Aorta (tissue), 5 donors: ENCODE results near the gene KDM2B. TPM values are rescaled to one million over a fixed set of nuclear protein-coding genes. Genes with fewer than 3 reads are reported as not detected.

Experiments used
- ATAC-seq: fragments of 200-7000 bp; cut with Tn5 transposase; one replicate; pipeline ENCODE4 v1.9.1; 2022; ENCODE audit warnings: moderate library complexity; ENCODE audit not compliant: low FRiP score
- DNase-seq, 2 donors: peaks; one replicate each; pipeline ENCODE4 v3.0.0-alpha.2; 2020
- H3K27ac ChIP-seq, 2 donors: one replicate each; pipeline ENCODE4 v1.5.1; 2013; ENCODE audit warnings: low read length in 2 of 2, mild to moderate bottlenecking in 2 of 2, moderate library complexity in 2 of 2, control low read depth in 1 of 2, inconsistent platforms in 1 of 2, low read depth in 1 of 2
- H3K27me3 ChIP-seq, 2 donors: one replicate each; pipeline ENCODE4 v1.6.1; 2013; ENCODE audit warnings: control low read depth in 1 of 2, low read length in 1 of 2, mild to moderate bottlenecking in 1 of 2, moderate library complexity in 1 of 2; ENCODE audit not compliant: insufficient read depth in 2 of 2, control insufficient read depth in 1 of 2
- H3K36me3 ChIP-seq, 2 donors: one replicate each; pipeline ENCODE4 v1.6.1; 2013; ENCODE audit warnings: control low read depth in 1 of 2, low read length in 1 of 2, mild to moderate bottlenecking in 1 of 2; ENCODE audit not compliant: insufficient read depth in 2 of 2, control insufficient read depth in 1 of 2
- H3K4me1 ChIP-seq, 2 donors: one replicate each; pipeline ENCODE4 v1.6.1; 2013; ENCODE audit warnings: low read length in 2 of 2, control low read depth in 1 of 2, mild to moderate bottlenecking in 1 of 2, moderate library complexity in 1 of 2; ENCODE audit not compliant: insufficient read depth in 2 of 2, control insufficient read depth in 1 of 2
- H3K4me3 ChIP-seq, 2 donors: one replicate each; pipeline ENCODE4 v1.5.1; 2013; ENCODE audit warnings: low read length in 2 of 2, control low read depth in 1 of 2, mild to moderate bottlenecking in 1 of 2
- H3K9me3 ChIP-seq: one replicate; pipeline ENCODE4 v1.6.1; 2013; ENCODE audit warnings: mild to moderate bottlenecking, low read length; ENCODE audit not compliant: control insufficient read depth
- WGBS, 2 donors: extraction: QIAGEN DNeasy Blood & Tissue Kit; methylation state at CpG; one replicate each; pipeline ENCODE4 v1.1.7; 2013; 5-methylcytosine and 5-hydroxymethylcytosine counted together
- intact Hi-C, 2 donors: fragments of 100-400 bp; cut with DNase I; formaldehyde crosslinking; loops; one replicate each; pipeline versions ENCODE4 v1.14.2 to v1.15.0; 2022
- polyA plus RNA-seq, 2 donors: library from polyadenylated mRNA; stranded (reverse); fragments of 200-250 nt; gene quantifications; one replicate each; pipeline ENCODE4 v1.2.3, GENCODE V29; 2013
- total RNA-seq, 2 donors: library from RNA; stranded (reverse); fragmentation: NEBNext Ultra II Directional; extraction: Animal tissue kit (Norgen Biotek cat#: 25700); gene quantifications; one replicate each; pipeline ENCODE4 v1.2.1, GENCODE V29; 2021
- donor health status: healthy with polysubstance abuse.
- donor health status: Bipolar disorder and iron deficiency.
- donor health status: DM: no; HTN: no; CAD: no.
- donor health status: DM: no; HTN: no; CAD: no.
- donor health status: DM: yes; HTN: yes; CAD: no.

The KDM2B gene
- total and polyA plus RNA-seq, 4 donors = 8.0 to 28.0 (median 14.3) TPM

DNA sequence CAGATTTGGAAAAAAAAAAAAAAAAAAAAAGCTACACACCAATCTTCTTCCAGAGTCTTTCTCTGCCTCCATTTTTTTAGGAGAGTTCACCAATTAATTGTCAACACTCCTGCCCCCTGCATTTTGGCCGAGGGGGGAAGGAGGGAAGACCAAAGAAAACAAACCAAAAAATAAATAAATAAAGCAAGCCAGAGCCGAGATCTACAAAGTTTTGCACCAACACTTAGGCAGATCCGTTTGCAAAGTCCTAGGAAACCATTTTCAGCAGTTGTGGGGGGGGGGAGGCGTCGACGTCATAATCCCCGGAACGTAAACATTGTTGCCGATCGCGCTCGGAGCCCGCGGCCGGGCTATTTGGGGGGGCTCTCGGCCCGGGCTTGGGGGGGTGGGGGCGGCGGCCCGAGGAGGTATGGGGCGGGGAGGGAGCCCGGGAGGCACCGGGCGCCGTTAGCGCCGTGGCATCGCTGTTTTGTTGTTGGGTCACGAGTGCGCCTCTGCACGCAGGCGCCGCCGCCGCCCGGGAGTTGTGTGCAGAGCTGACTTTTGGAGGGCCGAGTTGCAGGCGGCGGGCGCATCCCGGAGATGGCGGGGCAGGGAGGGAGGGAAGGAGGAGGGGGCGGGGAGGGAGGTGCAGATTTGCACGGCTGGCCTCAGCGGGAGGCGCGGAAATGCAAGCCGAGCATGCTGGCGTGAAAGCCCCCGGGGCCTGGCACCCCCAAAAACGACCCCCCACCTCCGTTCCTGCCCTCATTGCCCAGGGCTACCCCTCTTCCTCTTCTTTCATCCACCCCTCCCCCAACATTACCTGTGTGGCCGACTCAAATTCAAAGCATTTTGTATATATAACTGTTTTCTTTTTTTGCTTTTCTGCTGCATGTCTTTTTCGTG lies 598 bp downstream of the KDM2B start:
- intact Hi-C loops = loop anchor here (2.0 to 5.0 kb wide), 3 partner anchors 47 to 78 kb away; partner anchors contain the start of gene ORAI1 (in 2 of the 2)
- Histone ChIP-seq H3K4me1 (peaks cover 0 to 6% of the 10 kb centered on the region in 2 donors), H3K27ac (peak overlapping the region in 1 of 2 donors; percentile 80), H3K9me3 (no peaks in the 10 kb centered on the region), H3K36me3 (no peaks in the 10 kb centered on the region), H3K4me3 (peak overlapping the region; percentile 89 to 95), H3K27me3 (no peaks in the 10 kb centered on the region)
- DNase-seq (peak; percentile 87 to 90), ATAC-seq (peak; percentile 69)
- 1% methylated on average over 35 to 54 of the region's 54 CpGs for WGBS, 2 donors

DNA sequence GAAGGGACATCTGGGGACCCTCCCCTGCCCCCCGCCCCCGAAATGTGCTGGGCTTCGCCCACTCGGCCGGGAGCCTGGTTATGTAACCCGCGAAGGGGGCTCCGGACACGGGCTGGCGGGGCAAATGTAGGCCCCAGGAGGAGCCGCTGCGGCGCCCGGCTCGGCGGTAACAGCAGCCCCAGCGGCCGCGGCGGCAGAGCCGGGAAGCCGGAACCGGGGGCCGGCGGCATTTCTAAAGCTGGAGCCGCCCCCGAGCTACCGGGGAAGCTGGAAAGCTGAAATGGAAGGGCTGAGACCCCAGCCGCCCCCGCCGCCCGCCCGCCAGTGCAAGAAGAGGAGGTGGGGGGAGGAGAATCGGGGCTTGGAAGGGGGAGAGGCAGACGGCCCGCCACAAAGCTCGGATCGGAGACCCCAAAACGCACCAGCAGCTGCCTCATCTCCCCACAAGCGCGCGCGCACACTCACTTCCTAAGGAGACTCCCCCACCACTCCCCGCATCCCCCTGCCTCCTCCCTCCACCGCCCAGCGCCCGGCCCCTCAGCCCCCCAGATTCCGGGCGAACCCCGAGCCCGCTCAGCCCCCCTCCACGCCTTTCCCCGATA lies 1.5 kb downstream of the KDM2B start:
- H3K27me3 ChIP-seq = no peaks in the 10 kb centered on the region
- intact Hi-C loops = loop anchor here in 1 of 2 donors (2.0 kb wide), 1 partner anchor 48 kb away; the partner anchor contains the start of gene ORAI1
- no peaks in the 10 kb centered on the region for H3K36me3 ChIP-seq
- DNase-seq (peak; percentile 70 to 79), ATAC-seq (peak; percentile 23)
- H3K4me3 ChIP-seq = peak overlapping the region; percentile 89 to 95
- 1% methylated on average over 43 to 53 of the region's 53 CpGs for WGBS, 2 donors
- H3K9me3 ChIP-seq = no peaks in the 10 kb centered on the region
- peaks cover 0 to 6% of the 10 kb centered on the region in 2 donors for H3K4me1 ChIP-seq
- no peak overlapping the region for H3K27ac ChIP-seq

DNA sequence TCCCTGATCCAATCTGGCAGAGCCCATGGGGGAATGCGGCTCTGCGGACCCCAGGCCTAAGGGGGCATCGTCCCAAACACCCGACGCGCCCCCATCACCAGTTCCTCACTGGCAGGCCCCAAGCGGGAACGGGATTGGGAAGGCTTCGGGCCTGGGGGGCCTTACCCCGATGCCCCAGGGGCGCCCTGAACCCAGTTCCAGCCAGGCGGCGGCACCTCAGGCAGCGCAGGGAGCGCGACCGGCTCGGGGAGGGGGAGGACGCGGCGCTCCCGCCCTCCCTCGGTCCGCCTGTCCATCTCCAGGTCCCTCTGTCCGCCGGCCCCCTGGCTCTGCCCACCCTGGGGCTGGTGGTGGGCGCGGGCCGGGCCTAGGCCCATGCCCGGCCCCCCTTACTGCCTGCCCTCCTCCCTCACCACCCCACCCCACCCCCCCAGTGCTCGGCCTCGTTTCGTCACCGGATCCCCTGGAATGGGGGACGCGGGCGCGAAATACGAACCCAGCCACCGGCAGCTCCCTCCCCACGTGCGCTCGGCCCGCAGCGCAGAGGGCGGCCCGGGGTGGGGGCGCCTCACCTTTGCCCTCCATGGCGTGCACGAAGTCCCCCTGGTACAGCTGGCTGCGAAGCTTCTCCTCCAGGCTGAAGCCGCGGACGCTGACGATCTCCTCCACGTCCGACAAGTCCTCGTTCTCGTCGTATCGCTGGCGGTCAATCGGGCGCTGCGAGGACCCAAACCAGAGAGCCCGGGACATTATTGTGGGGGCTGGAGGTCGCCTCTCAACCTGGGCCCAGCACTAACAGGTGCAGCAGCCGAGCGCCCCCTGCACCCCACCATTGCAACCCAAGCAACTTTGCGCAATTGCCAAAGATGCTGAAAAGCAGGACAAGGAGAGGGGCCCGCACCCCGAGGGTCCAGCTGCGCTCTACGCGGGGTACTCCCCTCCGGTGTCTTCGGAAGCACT lies 2.3 kb downstream of the KDM2B start:
- DNase-seq (peak; percentile 64 to 79), ATAC-seq (peak; percentile 16)
- Histone ChIP-seq H3K4me3 (peak overlapping the region; percentile 89 to 95), H3K4me1 (peaks cover 0 to 6% of the 10 kb centered on the region in 2 donors), H3K27me3 (no peaks in the 10 kb centered on the region), H3K9me3 (no peaks in the 10 kb centered on the region), H3K27ac (no peak overlapping the region), H3K36me3 (no peaks in the 10 kb centered on the region)
- 32 to 38% methylated on average over 57 to 77 of the region's 77 CpGs for WGBS, 2 donors
- intact Hi-C loops = loop anchor here in 1 of 2 donors (2.0 kb wide), 1 partner anchor 48 kb away; the partner anchor contains the start of gene ORAI1

DNA sequence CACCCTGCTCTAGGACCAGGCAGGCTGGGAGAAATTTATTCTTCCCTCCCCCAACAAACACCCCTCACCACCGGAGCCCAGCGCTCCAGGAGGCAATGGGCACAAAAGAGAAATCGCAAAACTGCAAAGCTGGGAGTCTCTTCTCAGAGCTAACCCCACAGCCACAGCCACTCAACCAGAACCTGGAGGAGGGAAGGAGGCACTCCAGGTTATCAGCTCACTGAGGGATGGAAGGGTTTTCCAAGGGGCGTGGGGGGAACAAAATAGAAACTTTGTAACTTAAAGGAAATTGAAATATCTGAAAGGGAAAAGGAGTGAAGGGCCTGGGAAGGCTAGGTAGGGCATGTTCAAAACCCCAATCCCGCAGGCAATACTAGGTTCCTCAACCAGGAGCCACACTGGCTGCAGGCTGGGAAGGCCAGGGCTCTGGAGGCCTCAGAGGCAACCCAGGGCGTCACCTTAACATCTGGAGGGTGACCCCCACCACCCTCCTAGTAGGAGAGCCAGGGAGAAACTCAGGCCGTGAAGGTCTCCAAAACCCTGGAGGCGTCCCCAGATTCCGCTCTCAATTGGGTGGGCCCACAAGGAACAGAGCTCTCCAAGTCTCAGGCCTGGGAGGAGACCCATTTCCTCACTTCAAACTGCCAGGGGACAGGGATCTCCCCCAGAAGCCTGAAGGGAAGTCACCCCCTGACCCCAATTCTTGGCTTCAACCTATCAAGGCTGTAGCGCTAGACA lies 3.2 kb downstream of the KDM2B start:
- Histone ChIP-seq H3K27me3 (no peaks in the 10 kb centered on the region), H3K4me3 (no peak overlapping the region), H3K4me1 (peaks cover 0 to 6% of the 10 kb centered on the region in 2 donors), H3K36me3 (no peaks in the 10 kb centered on the region), H3K27ac (no peak overlapping the region), H3K9me3 (no peaks in the 10 kb centered on the region)
- no peak for ATAC-seq
- no peak for DNase-seq
- 89% methylated on average over 10 of the region's 10 CpGs for WGBS, 2 donors
- intact Hi-C loops = loop anchor here in 1 of 2 donors (2.0 kb wide), 1 partner anchor 49 kb away; the partner anchor contains the start of gene ORAI1

DNA sequence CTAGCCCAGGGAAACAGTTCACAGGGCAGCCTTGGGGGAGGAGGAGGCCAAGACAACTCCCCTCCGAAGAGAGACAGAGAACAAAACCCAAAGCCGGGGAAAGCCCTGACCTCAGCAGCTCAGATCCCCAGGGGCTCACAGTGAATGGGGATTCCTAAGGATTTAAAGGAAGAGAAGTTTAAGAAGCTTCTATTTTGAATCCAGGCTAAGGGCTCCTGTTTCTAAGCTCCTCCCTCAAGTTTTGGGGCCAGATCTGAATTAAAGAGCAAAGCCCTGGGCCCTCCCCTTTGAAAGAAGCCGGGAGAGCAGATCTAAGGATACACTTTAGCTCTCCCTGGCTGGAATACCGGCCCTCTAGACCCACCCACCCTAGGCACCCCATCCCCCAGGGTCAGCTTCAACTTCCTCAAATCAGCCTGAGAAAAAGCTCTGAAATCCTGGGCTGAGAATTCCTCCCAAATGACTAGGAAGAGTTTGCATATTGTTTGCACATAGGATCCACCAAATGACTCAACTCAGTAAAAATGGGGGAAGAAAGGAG lies 3.9 kb downstream of the KDM2B start:
- Histone ChIP-seq H3K27me3 (no peaks in the 10 kb centered on the region), H3K27ac (peak overlapping the region in 1 of 2 donors; percentile 21), H3K36me3 (no peaks in the 10 kb centered on the region), H3K9me3 (no peaks in the 10 kb centered on the region), H3K4me1 (peaks cover 0 to 6% of the 10 kb centered on the region in 2 donors), H3K4me3 (no peak overlapping the region)
- intact Hi-C loops = no loop called here
- peak in 1 of 2 donors; percentile 57 for DNase-seq
- no peak for ATAC-seq
- WGBS, 2 donors = 3 to 6% methylated on average over 4 of the region's 4 CpGs

DNA sequence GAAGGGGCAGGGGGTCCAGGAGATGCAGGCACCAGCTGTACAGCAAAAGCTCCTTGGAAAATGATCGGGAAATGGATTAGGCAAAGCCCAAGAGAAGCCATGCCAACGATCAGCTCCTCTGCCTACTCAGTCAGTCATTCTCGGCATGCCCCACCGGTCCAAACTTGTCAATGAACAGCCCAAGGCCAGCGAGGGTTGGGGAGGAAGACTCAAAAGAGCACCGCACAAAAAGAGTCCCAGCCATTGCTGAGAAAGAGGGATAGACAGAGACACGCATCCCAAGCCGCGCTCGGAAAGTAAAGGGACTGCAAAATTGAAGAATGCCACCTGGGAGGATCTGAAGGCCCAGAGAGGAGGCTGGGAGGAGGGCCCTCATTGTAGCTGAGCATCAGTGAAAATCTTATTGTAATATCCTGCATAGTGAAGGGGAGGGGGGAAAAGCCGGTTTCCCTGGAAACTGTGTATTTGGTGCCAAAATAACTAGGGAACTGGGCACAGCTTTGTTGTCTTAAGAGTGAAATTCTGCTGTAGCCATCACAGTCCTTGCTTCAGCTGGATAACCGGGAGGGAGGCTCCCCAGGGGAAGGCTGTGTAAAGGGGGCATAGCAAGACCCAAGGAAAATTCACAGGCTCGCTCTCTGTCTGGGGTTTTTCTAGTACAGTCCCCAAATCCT lies 4.7 kb downstream of the KDM2B start:
- no peak for ATAC-seq
- H3K36me3 ChIP-seq = no peaks in the 10 kb centered on the region
- H3K27me3 ChIP-seq = no peaks in the 10 kb centered on the region
- DNase-seq = peak in 1 of 2 donors; percentile 29
- H3K27ac ChIP-seq = no peak overlapping the region
- WGBS, 2 donors = 44 to 57% methylated on average over 13 of the region's 13 CpGs
- intact Hi-C loops = no loop called here
- no peaks in the 10 kb centered on the region for H3K9me3 ChIP-seq
- no peak overlapping the region for H3K4me3 ChIP-seq
- peaks cover 0 to 6% of the 10 kb centered on the region in 2 donors for H3K4me1 ChIP-seq

DNA sequence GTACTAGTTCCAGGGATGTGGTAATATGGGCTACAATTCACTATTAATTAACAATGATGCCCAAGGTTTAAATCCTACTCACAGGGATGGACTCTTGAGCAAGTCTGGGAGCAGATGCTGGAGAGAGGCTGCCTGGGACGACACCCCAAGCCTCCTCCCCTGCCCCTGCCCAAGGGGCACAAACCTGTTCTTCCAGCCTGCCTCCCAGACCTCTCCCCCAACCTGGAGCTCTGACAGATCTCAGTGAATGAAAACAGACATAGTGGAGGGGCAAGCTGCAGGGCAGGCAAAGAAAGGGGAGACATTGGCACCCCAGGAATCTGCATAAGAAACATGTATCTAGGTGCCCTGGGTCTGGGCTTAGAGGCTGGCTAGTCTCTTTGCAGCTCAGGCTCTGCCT lies 5.8 kb downstream of the KDM2B start:
- ATAC-seq (no peak), DNase-seq (no peak)
- H3K9me3 ChIP-seq = no peaks in the 10 kb centered on the region
- no peak overlapping the region for H3K4me3 ChIP-seq
- H3K27ac ChIP-seq = no peak overlapping the region
- 96 to 100% methylated on average over 1 of the region's 1 CpG for WGBS, 2 donors
- intact Hi-C loops = no loop called here
- no peaks in the 10 kb centered on the region for H3K27me3 ChIP-seq
- H3K36me3 ChIP-seq = no peaks in the 10 kb centered on the region
- peaks cover 0 to 6% of the 10 kb centered on the region in 2 donors for H3K4me1 ChIP-seq
